Activated naive CD8-positive, alpha-beta T cell treated with anti-CD3 and anti-CD28 coated beads for 36 hours (primary cell): ENCODE results near the gene SLC25A47. TPM values are rescaled to one million over a fixed set of nuclear protein-coding genes. Genes with fewer than 3 reads are reported as not detected.
"Not testable (repeated sequence)": the region's sequence is repeated elsewhere in the genome, so short reads cannot be mapped to it uniquely, and the experiment has no call there.

Experiments
- DNase-seq: peaks from one replicate; pipeline ENCODE4 v3.0.0; 2021
- H3K27ac Mint-ChIP-seq: one replicate; pipeline ENCODE4 v1.8.0; 2022; ENCODE audit warnings: mild to moderate bottlenecking, moderate library complexity, mixed read lengths
- H3K27me3 Mint-ChIP-seq: one replicate; pipeline ENCODE4 v1.8.0; 2022; ENCODE audit warnings: mild to moderate bottlenecking, mixed read lengths
- H3K36me3 Mint-ChIP-seq: one replicate; pipeline ENCODE4 v1.8.0; 2021; ENCODE audit warnings: mild to moderate bottlenecking, mixed read lengths
- H3K4me1 Mint-ChIP-seq: one replicate; pipeline ENCODE4 v1.8.0; 2021; ENCODE audit warnings: mixed read lengths
- H3K4me3 Mint-ChIP-seq: one replicate; pipeline ENCODE4 v1.8.0; 2022; ENCODE audit warnings: mild to moderate bottlenecking, moderate library complexity, mixed read lengths
- H3K9me3 Mint-ChIP-seq: one replicate; pipeline ENCODE4 v1.8.0; 2022; ENCODE audit warnings: mixed read lengths
- total RNA-seq, 2 experiments: library from RNA; stranded (reverse); gene quantifications; one replicate each; pipeline ENCODE4 v1.2.3, GENCODE V29; 2021

Gene SLC25A47
- not detected for total RNA-seq

- Mint-ChIP-seq H3K9me3 (no peaks in the 10 kb centered on the region), H3K27ac (no peak within 1 kb of the TSS), H3K27me3 (no peaks in the 10 kb centered on the region), H3K36me3 (no peaks in the 10 kb centered on the region), H3K4me1 (no peaks in the 10 kb centered on the region), H3K4me3 (no peak within 1 kb of the TSS)
- DNase-seq: no peak
Observed at GRCh38 chr14:100323121-100323941, at the start of gene SLC25A47. Gene SLC25A47, plus strand, starts transcription at chr14:100323339. Its CDS starts 76 bp downstream, at chr14:100323415.

- no peaks in the 10 kb centered on the region for H3K9me3 Mint-ChIP-seq
- H3K27me3 Mint-ChIP-seq: no peaks in the 10 kb centered on the region
- no peak overlapping the region for H3K27ac Mint-ChIP-seq
- H3K4me1 Mint-ChIP-seq: peaks cover 42% of the 10 kb centered on the region
- H3K4me3 Mint-ChIP-seq: no peak overlapping the region
- DNase-seq: no peak
- H3K36me3 Mint-ChIP-seq: peaks cover 12% of the 10 kb centered on the region
Observed at GRCh38 chr14:100274250-100274649, 48.9 kb upstream of the SLC25A47 start.

GRCh38 chr14:100275214-100275613 is 47.9 kb upstream of the SLC25A47 start:
- Mint-ChIP-seq H3K27me3 (no peaks in the 10 kb centered on the region), H3K9me3 (no peaks in the 10 kb centered on the region), H3K4me3 (no peak overlapping the region), H3K4me1 (peaks cover 41% of the 10 kb centered on the region), H3K27ac (peak overlapping the region; percentile 66), H3K36me3 (peaks cover 12% of the 10 kb centered on the region)
- no peak for DNase-seq

GRCh38 chr14:100278702-100279101 is 44.4 kb upstream of the SLC25A47 start:
- H3K9me3 Mint-ChIP-seq: no peaks in the 10 kb centered on the region
- peak overlapping the region; percentile 68 for H3K27ac Mint-ChIP-seq
- DNase-seq: no peak
- no peaks in the 10 kb centered on the region for H3K27me3 Mint-ChIP-seq
- peaks cover 17% of the 10 kb centered on the region for H3K36me3 Mint-ChIP-seq
- peaks cover 37% of the 10 kb centered on the region for H3K4me1 Mint-ChIP-seq
- H3K4me3 Mint-ChIP-seq: no peak overlapping the region

- peaks cover 34% of the 10 kb centered on the region for H3K4me1 Mint-ChIP-seq
- no peak overlapping the region for H3K4me3 Mint-ChIP-seq
- H3K9me3 Mint-ChIP-seq: no peaks in the 10 kb centered on the region
- H3K27me3 Mint-ChIP-seq: no peaks in the 10 kb centered on the region
- DNase-seq: no peak
- peaks cover 16% of the 10 kb centered on the region for H3K36me3 Mint-ChIP-seq
- H3K27ac Mint-ChIP-seq: peak overlapping the region; percentile 27
Observed at GRCh38 chr14:100279133-100279532, 44.0 kb upstream of the SLC25A47 start.

GRCh38 chr14:100279563-100279962 is 43.6 kb upstream of the SLC25A47 start:
- no peak for DNase-seq
- H3K4me3 Mint-ChIP-seq: no peak overlapping the region
- peak overlapping the region; percentile 19 for H3K27ac Mint-ChIP-seq
- no peaks in the 10 kb centered on the region for H3K27me3 Mint-ChIP-seq
- no peaks in the 10 kb centered on the region for H3K9me3 Mint-ChIP-seq
- H3K36me3 Mint-ChIP-seq: peaks cover 13% of the 10 kb centered on the region
- H3K4me1 Mint-ChIP-seq: peaks cover 30% of the 10 kb centered on the region

GRCh38 chr14:100281286-100282082 is 41.7 kb upstream of the SLC25A47 start:
- DNase-seq: no peak
- peaks cover 23% of the 10 kb centered on the region for H3K4me1 Mint-ChIP-seq
- H3K27ac Mint-ChIP-seq: peak overlapping the region; percentile 56
- H3K27me3 Mint-ChIP-seq: no peaks in the 10 kb centered on the region
- no peak overlapping the region for H3K4me3 Mint-ChIP-seq
- H3K9me3 Mint-ChIP-seq: no peaks in the 10 kb centered on the region
- H3K36me3 Mint-ChIP-seq: peaks cover 5% of the 10 kb centered on the region

- Mint-ChIP-seq H3K4me3 (no peak overlapping the region), H3K27ac (peak overlapping the region; percentile 44), H3K27me3 (no peaks in the 10 kb centered on the region), H3K4me1 (peaks cover 22% of the 10 kb centered on the region), H3K9me3 (no peaks in the 10 kb centered on the region), H3K36me3 (peaks cover 5% of the 10 kb centered on the region)
- no peak for DNase-seq
Observed at GRCh38 chr14:100282083-100282350, 41.1 kb upstream of the SLC25A47 start.

- DNase-seq: no peak
- Mint-ChIP-seq H3K4me3 (no peak overlapping the region), H3K27me3 (no peaks in the 10 kb centered on the region)
Observed at GRCh38 chr14:100282766-100283419, 40.2 kb upstream of the SLC25A47 start.

GRCh38 chr14:100283436-100283835 is 39.7 kb upstream of the SLC25A47 start:
- H3K4me1 Mint-ChIP-seq: peaks cover 16% of the 10 kb centered on the region
- H3K4me3 Mint-ChIP-seq, H3K27me3 Mint-ChIP-seq, H3K9me3 Mint-ChIP-seq, DNase-seq, H3K36me3 Mint-ChIP-seq: not testable (repeated sequence)
- H3K27ac Mint-ChIP-seq: peak overlapping the region; percentile 39

More at GRCh38 chr14:100282766-100283419, 40.2 kb upstream of the SLC25A47 start:
- H3K9me3 Mint-ChIP-seq: no peaks in the 10 kb centered on the region
- peaks cover 16% of the 10 kb centered on the region for H3K4me1 Mint-ChIP-seq
- peaks cover 5% of the 10 kb centered on the region for H3K36me3 Mint-ChIP-seq
- peak overlapping the region; percentile 39 for H3K27ac Mint-ChIP-seq

GRCh38 chr14:100283984-100284881 is 38.9 kb upstream of the SLC25A47 start:
- peak overlapping the region; percentile 60 for H3K4me3 Mint-ChIP-seq
- no peaks in the 10 kb centered on the region for H3K27me3 Mint-ChIP-seq
- peaks cover 5% of the 10 kb centered on the region for H3K36me3 Mint-ChIP-seq
- peak overlapping the region; percentile 75 for H3K27ac Mint-ChIP-seq
- no peaks in the 10 kb centered on the region for H3K9me3 Mint-ChIP-seq
- peaks cover 9% of the 10 kb centered on the region for H3K4me1 Mint-ChIP-seq
- DNase-seq: no peak

- Mint-ChIP-seq H3K9me3 (no peaks in the 10 kb centered on the region), H3K4me1 (peaks cover 6% of the 10 kb centered on the region), H3K27me3 (no peaks in the 10 kb centered on the region), H3K36me3 (peaks cover 5% of the 10 kb centered on the region), H3K4me3 (peak overlapping the region; percentile 60), H3K27ac (peak overlapping the region; percentile 75)
- peak; percentile 88 for DNase-seq
Observed at GRCh38 chr14:100285021-100285912, 37.9 kb upstream of the SLC25A47 start.

GRCh38 chr14:100285913-100286400 is 37.2 kb upstream of the SLC25A47 start:
- H3K36me3 Mint-ChIP-seq: no peaks in the 10 kb centered on the region
- peak overlapping the region; percentile 80 for H3K27ac Mint-ChIP-seq
- no peaks in the 10 kb centered on the region for H3K9me3 Mint-ChIP-seq
- peak overlapping the region; percentile 78 for H3K4me3 Mint-ChIP-seq
- H3K4me1 Mint-ChIP-seq: peaks cover 5% of the 10 kb centered on the region
- no peaks in the 10 kb centered on the region for H3K27me3 Mint-ChIP-seq
- no peak for DNase-seq
